Femur (tissue), 1 donor: ENCODE results near the gene ZG16B.

ENCODE experiments used
- DNase-seq: peaks from one replicate; pipeline ENCODE4 v3.0.0-alpha.2; 2017

The ZG16B gene

DNA sequence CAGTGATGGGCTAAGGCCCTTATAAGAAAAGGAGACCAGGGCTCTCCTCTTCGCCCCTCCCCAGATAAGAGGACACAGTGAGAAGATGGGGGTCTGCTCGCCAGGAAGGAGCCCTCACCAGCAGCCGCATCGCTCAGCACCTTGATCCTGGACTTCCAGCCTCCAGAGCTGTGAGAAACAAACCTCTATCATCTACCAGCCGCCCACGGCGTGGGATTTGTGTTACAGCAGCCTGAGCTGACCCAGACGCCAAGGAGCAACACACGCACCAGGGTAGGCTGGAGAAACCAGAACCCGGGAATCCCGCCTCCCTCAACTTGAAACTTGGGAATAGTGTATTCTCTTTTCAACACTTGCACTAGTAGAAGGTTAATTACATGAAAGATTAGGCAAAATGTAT lies 4.2 kb upstream of the ZG16B start:
- no peak for DNase-seq

DNA sequence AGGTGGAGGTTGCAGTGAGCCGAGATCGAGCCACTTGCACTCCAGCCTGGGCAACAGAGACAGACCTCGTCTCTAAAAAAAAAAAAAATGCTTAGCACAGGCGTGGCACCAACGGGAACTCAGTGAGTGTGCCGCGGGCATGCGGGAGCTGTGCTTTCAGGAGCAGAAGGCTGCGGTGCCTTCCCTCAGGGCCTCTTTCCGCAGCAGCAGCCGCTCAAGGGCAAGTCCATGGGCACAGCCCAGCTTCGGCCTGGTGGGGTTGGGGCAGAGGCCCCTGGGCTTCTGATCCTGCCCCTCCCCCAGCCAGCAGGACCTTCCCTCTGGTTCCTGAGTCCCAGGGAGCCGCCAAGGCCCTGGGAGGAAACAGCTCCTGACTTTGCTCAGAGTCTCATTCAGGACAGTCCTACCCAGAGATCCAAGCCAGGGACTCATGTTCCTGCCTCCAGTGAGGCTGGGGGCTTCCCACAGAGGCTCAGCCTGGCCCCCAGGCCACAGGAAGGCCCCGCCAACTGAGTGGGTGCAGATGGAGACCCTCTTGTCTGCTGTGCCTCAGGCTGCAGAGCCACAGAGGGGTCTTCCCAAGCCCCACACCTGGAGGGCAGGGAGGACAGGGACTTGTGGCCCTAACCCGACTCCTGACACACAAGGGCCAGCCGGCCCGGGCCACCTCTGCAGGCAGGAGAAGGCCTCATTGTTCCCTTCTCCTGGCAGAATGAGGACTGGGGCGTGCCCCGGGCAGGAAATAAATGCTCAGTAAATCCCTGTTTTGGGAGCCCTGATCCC lies 3.3 kb upstream of the ZG16B start:
- DNase-seq, result no peak

DNA sequence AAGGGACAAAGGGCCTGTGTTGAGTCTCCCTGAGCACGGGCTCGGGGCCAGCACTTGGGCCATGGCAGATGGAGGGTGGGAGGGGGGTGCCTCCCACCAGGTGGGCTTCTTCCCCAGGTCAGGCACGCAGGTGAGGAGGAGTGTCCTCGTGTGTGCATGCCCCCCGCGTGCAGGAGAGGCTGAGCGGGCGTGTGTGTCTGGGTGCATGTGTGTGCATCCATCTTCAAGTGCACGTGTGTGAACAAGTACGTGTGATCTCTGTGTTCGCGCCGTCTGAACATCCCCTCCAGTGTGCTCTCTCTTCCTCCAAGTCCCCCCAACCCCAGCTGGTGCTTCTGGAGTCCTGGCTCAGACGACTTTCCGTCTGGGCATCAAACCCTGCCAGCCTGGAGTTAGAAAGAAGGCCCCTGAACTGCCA lies 2.7 kb upstream of the ZG16B start:
- no peak for DNase-seq

DNA sequence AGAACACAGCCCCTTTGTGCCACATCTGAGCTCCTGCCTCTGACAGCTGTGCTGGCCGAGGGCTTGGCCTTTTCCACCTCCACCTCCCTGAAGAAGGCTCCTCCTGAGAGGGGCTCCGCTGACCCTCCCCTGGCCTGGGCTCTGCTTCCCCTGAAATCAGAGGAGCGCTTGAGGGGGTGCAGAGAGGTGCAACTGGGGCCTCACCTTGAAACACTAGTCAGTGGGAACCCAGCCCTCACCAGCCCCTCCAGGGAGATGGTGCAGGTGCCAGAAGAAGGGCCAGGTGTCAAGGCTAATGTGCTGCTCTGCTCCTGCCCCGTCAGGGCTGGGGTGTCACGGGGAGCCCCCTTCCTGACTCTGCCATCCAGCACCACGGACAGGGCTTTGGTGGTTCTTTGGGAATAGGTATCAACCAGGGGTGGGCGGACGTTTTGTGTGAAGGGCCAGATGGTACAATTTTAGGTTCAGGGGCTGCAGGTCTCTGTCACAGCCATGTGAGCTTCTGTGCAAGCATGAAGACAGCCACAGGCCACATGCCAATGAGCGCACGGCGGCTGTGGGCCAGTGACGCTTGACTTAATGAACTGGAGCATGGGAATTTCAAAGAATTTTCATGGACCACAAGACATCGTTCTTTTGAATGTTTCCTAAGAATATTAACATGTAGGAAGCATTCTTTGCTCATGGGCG lies 2.1 kb upstream of the ZG16B start:
- DNase-seq, result no peak

DNA sequence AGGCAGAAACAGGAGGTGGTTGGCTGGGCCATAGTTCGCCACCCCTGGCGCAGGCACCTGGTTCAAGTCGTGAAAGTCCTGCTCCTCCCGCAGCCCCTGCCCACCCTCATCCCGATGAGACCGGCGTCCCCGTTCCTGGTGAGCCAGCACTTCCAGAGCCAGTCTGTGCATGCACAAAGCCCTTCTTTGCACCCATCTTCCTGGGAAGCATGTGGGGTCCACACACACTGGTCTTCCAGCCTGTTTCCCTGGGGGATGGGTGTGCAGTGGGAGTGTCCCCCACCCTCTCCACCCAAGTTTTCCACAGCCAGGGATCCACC lies 1.6 kb upstream of the ZG16B start:
- DNase-seq, result no peak

DNA sequence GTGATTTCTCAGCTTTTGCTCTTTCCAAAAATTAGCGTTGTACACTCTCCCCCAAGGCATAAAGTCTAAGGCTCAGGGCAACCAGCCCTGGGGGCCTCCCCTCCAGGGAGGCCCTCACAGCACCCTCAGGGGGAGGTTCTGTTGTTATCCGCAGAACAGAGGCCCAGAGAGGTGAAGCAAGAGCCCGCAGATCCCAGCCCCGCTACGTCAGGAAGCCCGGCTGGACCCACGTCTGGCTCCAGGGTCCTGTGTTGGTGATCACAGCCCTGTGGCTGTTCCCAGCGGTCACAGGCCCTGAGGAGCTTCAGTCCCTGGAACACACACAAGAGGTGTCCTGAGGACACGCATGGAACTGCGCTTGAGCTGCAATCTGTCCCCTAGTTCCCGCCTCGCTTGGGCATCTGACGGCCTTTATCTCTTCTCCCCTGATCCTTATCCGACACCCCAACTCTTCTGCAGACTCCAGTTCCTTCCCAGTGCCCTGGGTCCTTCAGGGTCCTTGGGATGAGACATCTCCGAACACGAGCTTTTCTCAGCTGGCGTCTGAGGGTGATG lies 1.1 kb upstream of the ZG16B start:
- no peak for DNase-seq

DNA sequence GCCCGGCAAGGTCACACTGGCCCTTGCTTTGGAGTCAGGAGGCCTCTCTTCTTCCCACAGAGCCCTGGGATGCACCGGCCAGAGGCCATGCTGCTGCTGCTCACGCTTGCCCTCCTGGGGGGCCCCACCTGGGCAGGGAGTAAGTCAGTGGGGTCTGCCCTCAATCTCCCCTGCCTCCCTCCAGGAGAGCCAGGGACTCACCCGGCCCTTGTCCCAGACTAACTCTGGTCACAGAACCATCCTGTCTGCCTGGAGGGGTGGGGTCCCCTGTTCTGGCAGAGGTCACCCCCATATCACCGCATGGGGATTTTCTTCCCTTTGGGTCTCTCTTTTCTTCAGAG lies 222 bp downstream of the ZG16B start:
- DNase-seq, result no peak

DNA sequence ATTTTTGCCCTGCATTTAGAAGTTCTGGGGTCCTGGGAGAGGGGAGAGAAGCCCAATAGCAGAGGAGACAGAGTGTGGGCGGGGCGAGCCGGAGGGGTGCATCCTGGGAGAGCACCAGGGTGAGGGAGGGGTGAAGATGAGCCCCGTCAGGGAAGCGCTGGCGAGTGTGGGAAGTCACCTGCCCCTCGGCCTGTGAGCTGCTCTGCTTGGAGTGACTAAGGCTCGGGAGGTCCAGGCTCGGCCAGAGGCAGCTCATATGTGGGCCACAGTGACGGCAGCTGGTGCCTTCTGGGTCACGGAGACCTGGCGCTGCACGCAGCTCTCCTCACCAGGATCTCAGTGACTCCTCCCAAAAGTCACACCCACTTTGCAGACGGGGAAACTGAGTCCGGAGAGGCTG lies 1.1 kb downstream of the ZG16B start:
- no peak for DNase-seq

DNA sequence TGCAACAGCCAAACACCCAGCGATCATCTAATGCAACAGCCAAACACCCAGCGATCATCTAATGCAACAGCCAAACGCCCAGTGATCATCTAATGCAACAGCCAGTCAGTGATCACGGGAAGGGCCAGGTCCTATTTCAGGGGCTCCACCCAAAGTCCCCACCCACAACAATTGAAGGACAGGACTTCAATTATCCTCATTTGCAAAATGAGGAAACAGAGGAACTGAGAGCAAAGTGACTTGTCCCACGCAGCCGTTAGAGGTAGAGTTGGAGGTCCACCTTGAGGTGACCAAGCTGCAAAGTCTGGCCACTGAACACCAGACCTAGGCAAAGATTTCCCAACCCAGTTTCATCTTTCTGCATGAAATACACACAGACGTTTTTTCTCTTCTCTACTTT lies 3.7 kb downstream of the ZG16B start:
- no peak for DNase-seq

DNA sequence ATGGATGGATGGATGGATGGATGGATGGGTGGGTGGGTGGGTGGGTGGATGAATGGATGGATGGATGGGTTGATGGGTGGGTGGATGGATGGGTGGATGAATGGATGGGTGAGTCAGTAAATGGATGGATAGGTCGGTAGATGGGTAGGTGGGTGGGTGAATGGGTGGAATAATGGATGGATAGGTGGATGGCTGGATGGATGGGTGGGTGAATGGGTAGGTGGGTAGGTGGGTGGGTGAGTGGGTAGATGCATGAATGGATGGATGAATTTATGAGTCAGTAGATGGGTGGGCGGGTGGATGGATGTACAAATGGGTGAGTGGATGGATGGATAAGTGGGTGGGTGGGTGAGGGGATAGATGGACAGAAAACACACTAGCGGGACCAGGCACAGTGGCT lies 4.9 kb downstream of the ZG16B start:
- DNase-seq, result no peak

DNA sequence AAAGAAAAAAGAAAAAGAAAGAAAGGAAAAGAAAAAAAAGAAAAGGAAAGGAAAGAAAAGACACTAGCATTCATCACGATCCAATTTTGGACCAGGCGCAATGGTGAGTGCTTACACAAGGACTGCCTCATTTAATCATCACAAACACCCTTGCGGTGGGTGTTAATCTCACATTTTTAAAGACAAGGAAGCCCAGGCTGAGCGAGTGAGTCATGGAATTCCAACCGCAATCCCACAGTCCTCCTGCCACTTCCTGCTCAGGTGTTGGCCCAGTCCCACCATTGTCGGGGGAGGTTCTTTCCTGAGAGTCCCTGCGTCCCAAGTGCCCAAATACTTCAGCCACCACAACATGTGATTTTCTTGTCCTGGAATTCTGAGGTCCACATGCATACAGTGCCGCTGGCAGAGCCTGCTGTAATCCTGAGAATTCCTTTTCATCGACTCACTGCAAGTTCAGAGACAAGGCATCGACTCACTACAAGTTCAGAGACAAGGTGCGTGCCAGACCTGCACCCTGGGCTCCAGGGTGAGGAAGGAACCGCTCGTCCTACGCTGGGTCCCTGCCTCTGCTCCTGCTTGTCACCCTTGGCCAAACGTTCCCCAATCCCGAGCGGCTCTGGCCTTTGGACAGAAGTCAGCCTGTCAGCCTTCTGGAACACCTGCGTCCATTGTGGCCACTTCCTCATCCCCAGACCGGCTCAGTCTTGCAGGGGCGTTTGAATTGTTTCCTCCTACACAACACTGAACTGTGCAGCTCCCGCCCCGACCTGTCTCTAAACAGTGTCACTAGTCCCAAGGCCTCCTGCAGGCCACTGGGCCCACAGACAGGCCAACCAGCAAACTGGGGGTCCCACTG lies 5.8 kb downstream of the ZG16B start:
- peak; percentile 54 for DNase-seq

DNA sequence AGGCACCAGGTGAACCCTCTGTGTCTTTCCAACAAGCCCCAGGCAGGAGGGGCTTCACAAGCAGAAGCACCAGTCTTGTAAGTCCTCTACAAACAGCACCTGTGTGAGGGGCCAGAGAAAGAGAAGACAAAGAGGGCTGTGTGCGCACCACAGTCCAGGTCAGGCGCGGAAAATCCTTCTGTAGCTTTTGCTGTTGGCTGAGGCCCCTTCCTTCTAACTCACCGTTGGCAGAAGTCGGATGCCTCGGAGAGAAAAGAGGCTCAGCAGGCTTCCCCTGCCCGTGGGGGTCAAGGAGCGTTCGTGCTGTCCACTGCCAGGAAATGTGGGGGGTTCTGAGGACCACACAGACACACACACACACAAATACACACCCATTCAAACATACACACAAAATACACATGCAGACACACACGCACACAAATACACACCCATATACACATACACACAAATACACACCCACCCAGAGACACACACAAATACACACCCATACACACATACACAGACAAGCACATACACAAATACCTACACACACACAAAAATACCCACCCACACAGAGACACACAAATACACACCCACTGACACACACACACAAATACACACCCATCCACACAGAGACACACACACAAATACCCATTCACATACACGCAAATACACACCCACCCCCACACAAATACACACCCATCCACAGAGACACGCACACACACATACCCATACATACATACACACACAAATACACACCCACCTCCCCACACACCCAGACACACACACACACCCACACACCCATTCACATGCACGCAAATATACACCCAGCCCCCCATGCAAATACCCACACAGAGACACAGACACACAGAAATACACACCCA lies 6.8 kb downstream of the ZG16B start:
- no peak for DNase-seq

DNA sequence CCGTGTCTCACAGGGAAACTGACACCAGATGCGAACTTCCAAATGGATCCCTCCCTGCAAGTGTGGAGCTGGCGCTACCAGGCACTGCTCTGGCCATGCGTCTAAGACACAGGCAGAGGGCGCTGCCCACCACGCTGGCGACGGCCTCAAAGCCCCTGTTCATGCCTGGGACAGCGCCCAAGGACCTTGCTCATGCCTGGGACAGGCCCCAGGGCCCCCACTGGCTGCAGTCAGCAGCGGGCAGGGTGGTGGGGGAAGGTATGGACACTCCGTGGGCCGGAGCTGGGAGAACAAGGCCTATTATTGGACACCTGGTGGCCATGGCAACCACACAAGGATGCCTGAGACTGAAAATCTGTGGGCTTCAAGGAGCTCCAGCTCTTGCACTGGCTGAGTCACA lies 8.8 kb downstream of the ZG16B start:
- DNase-seq, result peak; percentile 69

DNA sequence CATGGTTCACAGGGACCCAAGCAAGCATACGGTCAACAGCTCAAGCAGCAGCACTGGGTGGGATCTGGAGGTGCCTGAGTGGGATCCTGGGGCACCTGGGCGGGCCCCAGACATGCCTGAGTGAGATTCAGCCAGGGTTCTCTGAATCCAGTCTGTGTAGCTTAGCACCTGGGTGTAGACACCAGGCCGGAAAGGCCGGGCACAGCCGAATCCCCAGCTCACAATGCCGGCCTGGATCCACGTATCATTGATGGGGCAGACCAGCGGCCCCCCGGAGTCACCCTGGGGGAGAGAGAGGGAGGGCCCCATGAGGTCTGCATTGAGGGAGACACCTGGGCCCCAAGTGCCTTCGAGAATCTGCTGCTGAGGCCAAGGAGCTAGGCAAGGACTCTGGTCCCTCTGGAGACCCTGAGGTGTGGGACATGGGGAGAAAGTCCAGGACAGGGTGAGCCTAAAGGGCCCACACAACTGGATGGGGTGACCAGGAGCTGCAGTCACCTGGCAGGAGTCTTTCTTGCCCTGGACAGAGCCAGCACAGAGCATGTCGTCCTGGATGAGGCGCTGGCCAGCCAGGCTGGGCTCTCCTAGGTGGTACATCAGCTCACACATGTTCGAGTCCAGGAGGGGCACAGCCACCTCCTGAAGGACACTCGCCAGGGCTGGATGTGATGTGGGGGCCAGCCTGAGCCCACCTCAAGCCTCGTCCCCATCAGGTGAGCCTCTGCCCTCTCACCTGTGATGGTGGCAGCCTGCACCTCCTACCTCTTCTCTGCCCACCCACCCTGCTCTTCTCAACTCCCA lies 9.7 kb downstream of the ZG16B start:
- DNase-seq, result no peak

DNA sequence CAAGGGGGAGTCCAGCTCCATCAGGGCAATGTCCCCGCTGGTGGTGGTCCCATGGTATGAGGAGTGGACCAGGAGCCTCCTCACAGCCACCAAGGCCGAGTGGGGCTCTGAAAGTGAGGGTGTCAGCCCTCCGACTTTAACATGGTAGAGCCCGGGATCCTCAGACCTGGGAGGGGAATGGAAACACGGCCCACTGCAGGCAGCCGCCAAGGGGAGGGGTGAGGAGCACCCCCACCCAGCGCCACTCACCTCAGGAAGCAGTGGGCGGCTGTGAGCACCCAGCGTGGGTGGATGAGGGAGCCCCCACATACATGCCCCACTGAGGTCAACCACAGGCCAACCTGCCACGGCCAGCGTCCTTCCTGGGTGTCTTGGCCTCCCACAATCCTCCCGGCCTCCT lies 10.8 kb downstream of the ZG16B start:
- DNase-seq, result peak; percentile 10

DNA sequence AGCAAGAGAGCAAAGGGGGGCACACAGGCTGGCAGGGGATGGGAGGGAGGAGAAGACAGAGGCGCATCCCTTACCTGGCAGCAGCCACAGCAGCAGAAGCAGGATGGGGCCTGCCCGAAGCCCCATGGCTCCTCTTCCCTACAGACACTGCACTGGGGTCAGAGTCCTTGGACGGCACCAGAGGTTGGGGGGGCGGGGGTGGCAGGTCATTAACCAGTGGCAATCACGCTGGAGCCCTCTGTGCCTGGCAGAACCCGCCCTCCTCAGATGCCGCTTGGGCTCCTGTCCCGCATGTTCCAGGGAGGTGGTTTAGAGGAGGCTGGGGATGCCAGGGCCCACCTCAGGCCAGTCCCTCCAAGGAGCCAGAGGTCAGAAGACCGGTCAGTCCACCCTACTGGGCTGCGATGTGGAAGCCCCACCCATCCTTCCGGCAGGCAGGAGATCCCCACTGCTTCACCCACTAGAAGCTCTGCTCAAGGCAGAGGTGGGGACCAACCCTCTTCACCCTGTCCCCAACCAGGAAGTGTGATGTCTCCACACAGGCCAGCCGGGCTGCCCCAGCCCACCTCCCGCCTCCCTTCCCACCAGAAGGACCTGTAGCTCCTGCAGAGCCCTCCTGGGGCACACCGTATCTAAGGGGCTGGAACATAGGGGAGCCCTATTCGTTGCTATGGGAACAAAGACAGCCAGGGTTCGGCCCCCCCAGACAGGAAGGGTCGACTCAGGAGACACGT lies 11.7 kb downstream of the ZG16B start:
- DNase-seq, result peak; percentile 16

DNA sequence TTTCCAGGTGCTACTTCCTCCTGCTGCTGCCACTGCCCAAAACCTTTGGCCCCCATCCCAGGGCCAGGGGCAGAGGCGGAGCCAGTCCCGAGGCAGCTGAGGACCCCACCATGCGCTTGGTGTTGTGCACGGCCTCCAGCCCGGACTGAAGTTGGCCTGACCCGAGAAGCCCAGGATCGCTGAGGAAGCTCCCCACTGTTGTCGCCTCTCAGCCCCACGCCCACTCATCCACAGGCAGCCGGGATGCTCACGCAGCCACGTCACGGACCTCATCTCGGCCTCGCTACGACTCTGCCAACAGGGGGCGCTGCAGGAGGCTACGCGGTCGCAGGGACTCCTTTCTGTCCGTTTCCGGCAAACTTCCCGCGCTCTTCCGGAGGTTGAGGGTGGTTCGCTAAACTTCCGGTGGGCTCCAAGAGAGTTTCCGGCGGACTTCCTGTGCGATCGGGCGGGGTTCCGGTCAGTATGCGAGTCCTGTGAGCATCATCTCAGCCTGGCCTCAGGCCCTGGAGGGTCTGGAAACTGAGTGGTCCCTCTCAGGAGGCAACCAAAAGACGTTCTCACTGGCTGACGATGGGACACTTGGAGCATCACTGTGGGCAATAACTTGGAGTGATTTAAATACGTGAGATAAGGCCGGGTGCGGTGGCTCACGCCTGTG lies 12.4 kb downstream of the ZG16B start:
- peak; percentile 68 for DNase-seq

DNA sequence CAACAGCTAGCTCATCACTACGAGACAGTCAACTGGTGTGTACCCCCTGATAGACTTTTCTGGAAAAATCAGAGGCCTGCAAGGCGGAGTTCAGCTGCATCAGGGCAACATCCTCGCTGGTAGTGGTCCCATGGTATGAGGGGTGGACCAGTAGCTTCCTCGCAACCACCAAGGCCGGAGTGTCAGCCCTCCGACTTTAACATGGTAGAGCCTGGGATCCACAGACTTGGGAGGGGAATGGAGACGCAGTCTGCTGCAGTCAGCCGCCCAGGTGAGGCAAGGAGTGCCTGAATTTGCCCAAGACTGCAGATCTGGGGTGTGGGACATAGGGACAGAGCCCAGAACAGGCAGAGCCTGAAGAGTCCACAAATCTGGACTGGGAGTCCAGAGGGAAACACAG lies 13.4 kb downstream of the ZG16B start:
- DNase-seq, result peak; percentile 5

DNA sequence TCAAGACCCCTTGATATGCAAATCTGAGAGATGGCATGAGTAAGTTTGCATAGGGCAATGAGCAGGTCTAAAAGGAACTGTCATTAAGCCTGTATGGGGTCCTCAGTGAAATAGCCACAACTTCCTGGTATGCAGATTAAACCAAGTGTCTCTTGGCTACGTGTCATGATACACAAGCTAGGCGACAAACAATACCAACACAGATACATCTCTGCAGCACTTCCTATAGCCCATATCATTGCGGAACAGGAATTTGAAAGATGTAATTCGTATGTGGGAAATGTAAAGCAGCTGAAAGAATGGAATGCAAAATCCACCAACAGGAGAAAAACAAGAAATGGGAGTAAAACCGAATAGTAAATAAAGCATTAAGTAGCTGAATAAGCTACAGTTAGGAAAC lies 15.0 kb downstream of the ZG16B start:
- no peak for DNase-seq

DNA sequence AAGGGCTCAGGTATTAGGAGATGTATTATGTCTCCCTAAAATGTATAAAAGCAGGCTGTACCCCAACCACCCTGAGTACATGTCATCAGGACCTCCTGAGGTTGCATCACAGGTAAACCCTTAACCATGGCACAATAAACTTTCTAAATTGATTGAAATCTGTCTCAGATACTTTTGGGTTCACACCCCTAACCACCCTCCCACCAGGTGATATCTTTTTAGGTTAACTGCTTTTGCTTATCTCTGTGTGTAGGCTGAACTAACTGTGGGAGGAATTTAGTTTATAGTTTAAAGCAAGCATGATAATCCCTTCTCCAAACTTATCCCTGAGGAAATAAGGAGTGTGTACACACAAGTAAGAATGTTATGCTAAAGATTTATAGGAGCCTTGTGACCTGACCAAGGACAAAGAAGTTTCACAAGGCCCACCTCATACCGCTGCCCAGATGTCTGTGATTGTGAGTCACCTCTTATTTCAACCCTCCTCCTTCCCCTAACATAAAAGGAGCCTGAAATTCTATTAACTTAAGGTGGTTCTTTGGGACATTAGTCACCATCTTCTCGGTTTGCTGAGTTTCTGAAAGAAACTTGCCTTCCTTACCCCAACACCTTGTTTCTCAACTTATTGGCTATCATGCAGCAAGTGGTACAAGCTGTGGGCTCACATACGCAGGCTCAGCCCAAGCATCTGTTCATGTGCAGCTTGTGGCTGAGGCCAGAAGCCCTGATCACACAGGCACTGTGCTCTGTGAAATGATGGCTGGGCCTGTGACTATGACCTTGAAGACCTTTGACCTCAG lies 16.6 kb downstream of the ZG16B start:
- no peak for DNase-seq
